H9 (cell line): Measurements from ENCODE around the gene ELOVL2. TPM values are rescaled to one million over a fixed set of nuclear protein-coding genes. Genes with fewer than 3 reads are reported as not detected.

Experiments
- DNase-seq: peaks from one replicate; pipeline ENCODE4 v3.0.0-alpha.2; 2017
- H2AFZ ChIP-seq: one replicate; pipeline ENCODE4 v1.6.1; 2013; ENCODE audit warnings: mild to moderate bottlenecking, low read length, control low read depth, moderate library complexity
- H2AK5ac ChIP-seq: 2 replicates; pipeline ENCODE4 v1.6.1; 2013; ENCODE audit warnings: low read length, control low read depth, mixed read lengths; ENCODE audit not compliant: insufficient read length
- H2BK120ac ChIP-seq: one replicate; pipeline ENCODE4 v1.6.1; 2013; ENCODE audit warnings: low read depth, mild to moderate bottlenecking, low read length, control low read depth, inconsistent platforms; ENCODE audit not compliant: poor library complexity, severe bottlenecking
- H2BK12ac ChIP-seq: 2 replicates; pipeline ENCODE4 v1.6.1; 2013; ENCODE audit warnings: low read length, control low read depth, mixed read lengths, low read depth; ENCODE audit not compliant: insufficient read length
- H2BK15ac ChIP-seq: 2 replicates; pipeline ENCODE4 v1.6.1; 2013; ENCODE audit warnings: low read depth, low read length, control low read depth
- H2BK20ac ChIP-seq: one replicate; pipeline ENCODE4 v1.6.1; 2013; ENCODE audit warnings: low read depth, mild to moderate bottlenecking, low read length, control low read depth, inconsistent platforms; ENCODE audit not compliant: poor library complexity, severe bottlenecking
- H2BK5ac ChIP-seq: 2 replicates; pipeline ENCODE4 v1.6.1; 2013; ENCODE audit warnings: low read length, control low read depth, mixed read lengths; ENCODE audit not compliant: insufficient read length
- H3K14ac ChIP-seq: 2 replicates; pipeline ENCODE4 v1.6.1; 2013; ENCODE audit warnings: low read length, control low read depth; ENCODE audit not compliant: insufficient read depth
- H3K18ac ChIP-seq: 2 replicates; pipeline ENCODE4 v1.6.1; 2013; ENCODE audit warnings: low read depth, mild to moderate bottlenecking, mixed read lengths, low read length, control low read depth; ENCODE audit not compliant: insufficient read length
- H3K23ac ChIP-seq: 2 replicates; pipeline ENCODE4 v1.6.1; 2013; ENCODE audit warnings: low read length, control low read depth, mixed read lengths, low read depth; ENCODE audit not compliant: insufficient read length
- H3K23me2 ChIP-seq: 2 replicates; pipeline ENCODE4 v1.6.1; 2013; ENCODE audit warnings: low read depth, mild to moderate bottlenecking, mixed read lengths, low read length, control low read depth; ENCODE audit not compliant: insufficient read length, poor library complexity, severe bottlenecking
- H3K27ac ChIP-seq: 2 replicates; pipeline ENCODE4 v1.5.1; 2013; ENCODE audit warnings: low read length, control low read depth, mixed read lengths, low read depth; ENCODE audit not compliant: insufficient read length
- H3K27me3 ChIP-seq: 2 replicates; pipeline ENCODE4 v1.6.1; 2013; ENCODE audit warnings: low read length, control low read depth, inconsistent platforms; ENCODE audit not compliant: insufficient read depth
- H3K4ac ChIP-seq: 2 replicates; pipeline ENCODE4 v1.6.1; 2013; ENCODE audit warnings: low read depth, mild to moderate bottlenecking, control low read depth, inconsistent platforms, low read length, moderate library complexity
- H3K4me1 ChIP-seq: 2 replicates; pipeline ENCODE4 v1.6.1; 2013; ENCODE audit warnings: low read length, control low read depth, inconsistent platforms; ENCODE audit not compliant: insufficient read depth
- H3K4me2 ChIP-seq: 2 replicates; pipeline ENCODE4 v1.6.1; 2013; ENCODE audit warnings: low read length, control low read depth, mixed read lengths; ENCODE audit not compliant: insufficient read length, insufficient read depth
- H3K56ac ChIP-seq: 2 replicates; pipeline ENCODE4 v1.6.1; 2013; ENCODE audit warnings: low read depth, mild to moderate bottlenecking, mixed read lengths, low read length, control low read depth; ENCODE audit not compliant: insufficient read length
- H3K79me1 ChIP-seq: 2 replicates; pipeline ENCODE4 v1.6.1; 2013; ENCODE audit warnings: low read depth, mild to moderate bottlenecking, moderate library complexity, low read length, control low read depth, inconsistent platforms; ENCODE audit not compliant: insufficient read depth, poor library complexity, severe bottlenecking
- H3K79me2 ChIP-seq: 2 replicates; pipeline ENCODE4 v1.6.1; 2013; ENCODE audit warnings: low read length, control low read depth, inconsistent platforms; ENCODE audit not compliant: insufficient read depth
- H3K9ac ChIP-seq: 2 replicates; pipeline ENCODE4 v1.6.1; 2013; ENCODE audit warnings: low read length, control low read depth, mixed read lengths; ENCODE audit not compliant: insufficient read length; ENCODE audit errors: extremely low read depth
- H3K9me3 ChIP-seq: one replicate; pipeline ENCODE4 v1.6.1; 2013; ENCODE audit warnings: low read depth, low read length, inconsistent platforms; ENCODE audit not compliant: control insufficient read depth
- H3T11ph ChIP-seq: one replicate; pipeline ENCODE4 v1.6.1; 2013; ENCODE audit warnings: mild to moderate bottlenecking, low read length, control low read depth, inconsistent platforms
- H4K20me1 ChIP-seq: one replicate; pipeline ENCODE4 v1.6.1; 2013; ENCODE audit not compliant: control insufficient read depth, insufficient read length, insufficient read depth
- H4K5ac ChIP-seq: 2 replicates; pipeline ENCODE4 v1.6.1; 2013; ENCODE audit warnings: low read depth, mild to moderate bottlenecking, mixed read lengths, low read length, control low read depth; ENCODE audit not compliant: insufficient read length
- H4K8ac ChIP-seq: replicated peaks from 2 replicates; pipeline ENCODE4 v1.6.1; 2013; ENCODE audit warnings: low read length, control low read depth, mixed read lengths, low read depth; ENCODE audit not compliant: insufficient read length
- H4K91ac ChIP-seq: 2 replicates; pipeline ENCODE4 v1.6.1; 2013; ENCODE audit warnings: low read depth, mild to moderate bottlenecking, moderate library complexity, mixed read lengths, low read length, control low read depth; ENCODE audit not compliant: insufficient read length
- H3K27ac Mint-ChIP-seq, 3 experiments: 2 replicates in 2 of 3; 3 replicates in 1 of 3; pipeline ENCODE4 v1.8.0; 2020 to 2021; ENCODE audit warnings: mixed read lengths in 3 of 3, mild to moderate bottlenecking in 1 of 3, moderate library complexity in 1 of 3
- H3K27me3 Mint-ChIP-seq: 2 replicates; pipeline ENCODE4 v1.8.0; 2021; ENCODE audit warnings: low read depth, mild to moderate bottlenecking, moderate library complexity, mixed read lengths
- H3K36me3 Mint-ChIP-seq, 3 experiments: 2 replicates in 2 of 3; 3 replicates in 1 of 3; pipeline ENCODE4 v1.8.0; 2020 to 2021; ENCODE audit warnings: low read depth in 3 of 3, mixed read lengths in 3 of 3; ENCODE audit not compliant: insufficient read depth in 1 of 3
- H3K4me1 Mint-ChIP-seq, 2 experiments: 2 replicates each; pipeline ENCODE4 v1.8.0; 2020; ENCODE audit warnings: mixed read lengths in 2 of 2
- H3K4me3 Mint-ChIP-seq, 2 experiments: 2 replicates in 1 of 2; 3 replicates in 1 of 2; pipeline ENCODE4 v1.8.0; 2020 to 2021; ENCODE audit warnings: mild to moderate bottlenecking in 2 of 2, mixed read lengths in 2 of 2, moderate library complexity in 1 of 2
- H3K9me3 Mint-ChIP-seq, 2 experiments: 2 replicates in 1 of 2; 3 replicates in 1 of 2; pipeline ENCODE4 v1.8.0; 2020; ENCODE audit warnings: mild to moderate bottlenecking in 2 of 2, mixed read lengths in 2 of 2, moderate library complexity in 1 of 2
- CTCF ChIP-seq: fragments of 200-600 bp; sonication (generic); conservative IDR thresholded peaks from 3 replicates; pipeline ENCODE4 v1.8.0; 2021; ENCODE audit warnings: antibody characterized with exemption, mild to moderate bottlenecking
- WGBS: extraction: QIAGEN DNeasy Blood & Tissue Kit; methylation state at CpG from one replicate; pipeline ENCODE4 v1.1.7; 2013; ENCODE audit warnings: missing lambda C conversion rate, low lambda C conversion rate, mixed read lengths; ENCODE audit not compliant: insufficient read length; ENCODE audit errors: extremely low coverage; 5-methylcytosine and 5-hydroxymethylcytosine counted together
- total RNA-seq: library from RNA; stranded (reverse); gene quantifications from 2 replicates; pipeline ENCODE4 v1.2.1, GENCODE V29; 2021

The ELOVL2 gene
- total RNA-seq, 1 experiment from 2014 or later = 0.57 TPM

DNA sequence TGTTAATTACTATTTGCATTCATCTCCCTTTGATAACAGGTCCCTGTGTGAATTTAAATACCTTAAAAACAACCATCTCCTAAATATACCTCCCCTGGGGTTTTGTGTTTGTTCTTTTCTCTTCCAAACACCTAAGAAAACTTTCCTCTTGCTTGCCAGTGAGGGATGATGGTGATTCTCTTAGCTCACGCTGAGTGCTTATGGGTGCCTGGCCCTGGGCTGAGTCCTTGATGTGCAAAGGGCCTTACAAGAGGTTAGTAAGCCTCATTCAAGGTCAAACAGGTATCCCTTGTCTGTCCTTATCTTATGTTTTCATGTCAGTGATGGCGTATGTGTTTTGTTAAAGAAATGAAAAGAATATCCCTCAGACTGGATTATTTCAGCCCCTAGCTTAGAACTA, 81.0 kb downstream of the ELOVL2 start:
- no peak overlapping the region for H2BK20ac ChIP-seq

More for the DNA sequence above, 81.0 kb downstream of the ELOVL2 start:
- Histone ChIP-seq H3K9me3 (no peaks in the 10 kb centered on the region), H3K56ac (no peak overlapping the region), H4K5ac (no peak overlapping the region), H2BK15ac (no peak overlapping the region), H3K4me1 (no peaks in the 10 kb centered on the region), H2AK5ac (no peak overlapping the region), H4K8ac (no peak overlapping the region), H3K14ac (no peak overlapping the region), H3K23me2 (no peaks in the 10 kb centered on the region), H4K91ac (no peak overlapping the region), H3K23ac (no peak overlapping the region), H3K4ac (no peak overlapping the region), H3K27ac (no peak overlapping the region), H3K27me3 (peaks cover 9% of the 10 kb centered on the region; the same call in 1 of the 2 replicates), H2BK5ac (no peak overlapping the region), H3K79me2 (no peaks in the 10 kb centered on the region), H3T11ph (no peak overlapping the region), H3K18ac (no peak overlapping the region), H2AFZ (no peak overlapping the region), H3K79me1 (no peaks in the 10 kb centered on the region), H2BK12ac (no peak overlapping the region), H4K20me1 (no peaks in the 10 kb centered on the region), H3K9ac (no peak overlapping the region), H3K4me2 (no peak overlapping the region), H2BK120ac (no peak overlapping the region)
- DNase-seq = no peak
- no peak overlapping the region for H3K4me3 Mint-ChIP-seq
- peaks cover 5 to 9% (median 9%) of the 10 kb centered on the region in 3 experiments; a peak in 6 of 7 replicates for H3K36me3 Mint-ChIP-seq
- TF ChIP-seq CTCF = no peak
- no CpG with 5 or more reads among the region's 2 CpGs for WGBS
- H3K9me3 Mint-ChIP-seq = peaks cover 6 to 13% of the 10 kb centered on the region in 2 experiments; a peak in 4 of 5 replicates
- H3K27ac Mint-ChIP-seq = no peak overlapping the region
- H3K27me3 Mint-ChIP-seq = peaks cover 74% of the 10 kb centered on the region
- H3K4me1 Mint-ChIP-seq = peaks cover 9 to 11% of the 10 kb centered on the region in 2 experiments
